HL-60 (cell line): ENCODE results near the gene NUAK2.

Experiments used
- DNase-seq, 2 experiments: peaks; one replicate each; pipeline ENCODE4 v3.0.0-alpha.2; 2010 to 2020; ENCODE audit warnings: low read depth in 1 of 2, low spot score in 1 of 2
- H3K27ac ChIP-seq: fragments of 250-450 bp; sonication (Bioruptor Pico); replicated peaks from 2 replicates; pipeline ENCODE4 v1.5.1; 2020; ENCODE audit warnings: mild to moderate bottlenecking, moderate library complexity
- H3K27me3 ChIP-seq: fragments of 250-450 bp; sonication (Bioruptor Pico); 2 replicates; pipeline ENCODE4 v1.5.1; 2021; ENCODE audit warnings: mild to moderate bottlenecking, moderate library complexity; ENCODE audit not compliant: insufficient read depth, poor library complexity, severe bottlenecking
- H3K4me3 ChIP-seq: replicated peaks from 2 replicates; pipeline ENCODE4 v1.5.1; 2011; ENCODE audit warnings: mild to moderate bottlenecking, control low read depth, low read length; ENCODE audit not compliant: insufficient read depth
- GABPA ChIP-seq: IDR thresholded peaks from 2 replicates; pipeline ENCODE4 v1.6.1; 2012; ENCODE audit warnings: low read depth
- POLR2AphosphoS5 ChIP-seq: IDR thresholded peaks from 2 replicates; pipeline ENCODE4 v1.6.1; 2012; ENCODE audit warnings: low read depth
- SPI1 ChIP-seq: IDR thresholded peaks from 2 replicates; pipeline ENCODE4 v1.6.1; 2012; ENCODE audit warnings: low read depth, mild to moderate bottlenecking, borderline replicate concordance
- TF ChIP-seq, protein P1 (sequence below): IDR thresholded peaks from 2 replicates; pipeline ENCODE4 v1.6.1; 2012; ENCODE audit warnings: low read depth; ENCODE audit not compliant: insufficient replicate concordance
- TF ChIP-seq, protein P2 (sequence below): IDR thresholded peaks from one replicate; pipeline ENCODE4 v1.5.1; 2011; ENCODE audit warnings: low read length, control low read depth, inconsistent platforms; ENCODE audit not compliant: insufficient read depth

NUAK2 gene

DNA sequence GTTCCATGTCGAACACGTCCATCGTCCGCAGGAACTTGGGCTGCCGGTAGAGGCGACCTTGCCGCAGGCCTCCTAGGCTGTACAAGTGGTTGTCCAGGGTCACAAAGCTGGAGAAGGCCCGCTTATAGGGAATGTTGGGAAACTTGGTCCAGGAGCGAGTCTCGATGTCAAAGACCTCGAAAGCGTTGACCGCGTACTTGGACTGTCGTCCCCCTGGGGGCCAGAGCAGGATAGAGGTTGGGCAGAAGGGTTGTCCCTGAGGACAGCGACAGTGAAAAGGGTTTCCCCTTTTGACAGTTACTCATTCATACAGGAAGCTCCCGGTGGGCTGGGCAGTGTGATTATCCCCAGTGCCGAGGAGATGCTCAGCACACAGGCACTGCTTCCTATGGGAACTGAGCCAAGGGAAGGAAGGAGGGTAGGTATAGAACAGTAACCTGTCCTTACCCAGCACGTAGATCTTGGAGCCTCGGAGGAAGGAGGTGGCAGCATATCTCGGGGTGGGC, 17.7 kb upstream of the NUAK2 start:
- H3K27ac ChIP-seq, result no peak overlapping the region
- no peak for TF ChIP-seq GABPA
- TF ChIP-seq SPI1, result no peak
- no peak for TF ChIP-seq POLR2AphosphoS5
- TF ChIP-seq, protein P1, sequence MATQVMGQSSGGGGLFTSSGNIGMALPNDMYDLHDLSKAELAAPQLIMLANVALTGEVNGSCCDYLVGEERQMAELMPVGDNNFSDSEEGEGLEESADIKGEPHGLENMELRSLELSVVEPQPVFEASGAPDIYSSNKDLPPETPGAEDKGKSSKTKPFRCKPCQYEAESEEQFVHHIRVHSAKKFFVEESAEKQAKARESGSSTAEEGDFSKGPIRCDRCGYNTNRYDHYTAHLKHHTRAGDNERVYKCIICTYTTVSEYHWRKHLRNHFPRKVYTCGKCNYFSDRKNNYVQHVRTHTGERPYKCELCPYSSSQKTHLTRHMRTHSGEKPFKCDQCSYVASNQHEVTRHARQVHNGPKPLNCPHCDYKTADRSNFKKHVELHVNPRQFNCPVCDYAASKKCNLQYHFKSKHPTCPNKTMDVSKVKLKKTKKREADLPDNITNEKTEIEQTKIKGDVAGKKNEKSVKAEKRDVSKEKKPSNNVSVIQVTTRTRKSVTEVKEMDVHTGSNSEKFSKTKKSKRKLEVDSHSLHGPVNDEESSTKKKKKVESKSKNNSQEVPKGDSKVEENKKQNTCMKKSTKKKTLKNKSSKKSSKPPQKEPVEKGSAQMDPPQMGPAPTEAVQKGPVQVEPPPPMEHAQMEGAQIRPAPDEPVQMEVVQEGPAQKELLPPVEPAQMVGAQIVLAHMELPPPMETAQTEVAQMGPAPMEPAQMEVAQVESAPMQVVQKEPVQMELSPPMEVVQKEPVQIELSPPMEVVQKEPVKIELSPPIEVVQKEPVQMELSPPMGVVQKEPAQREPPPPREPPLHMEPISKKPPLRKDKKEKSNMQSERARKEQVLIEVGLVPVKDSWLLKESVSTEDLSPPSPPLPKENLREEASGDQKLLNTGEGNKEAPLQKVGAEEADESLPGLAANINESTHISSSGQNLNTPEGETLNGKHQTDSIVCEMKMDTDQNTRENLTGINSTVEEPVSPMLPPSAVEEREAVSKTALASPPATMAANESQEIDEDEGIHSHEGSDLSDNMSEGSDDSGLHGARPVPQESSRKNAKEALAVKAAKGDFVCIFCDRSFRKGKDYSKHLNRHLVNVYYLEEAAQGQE, result no peak
- TF ChIP-seq, protein P2, sequence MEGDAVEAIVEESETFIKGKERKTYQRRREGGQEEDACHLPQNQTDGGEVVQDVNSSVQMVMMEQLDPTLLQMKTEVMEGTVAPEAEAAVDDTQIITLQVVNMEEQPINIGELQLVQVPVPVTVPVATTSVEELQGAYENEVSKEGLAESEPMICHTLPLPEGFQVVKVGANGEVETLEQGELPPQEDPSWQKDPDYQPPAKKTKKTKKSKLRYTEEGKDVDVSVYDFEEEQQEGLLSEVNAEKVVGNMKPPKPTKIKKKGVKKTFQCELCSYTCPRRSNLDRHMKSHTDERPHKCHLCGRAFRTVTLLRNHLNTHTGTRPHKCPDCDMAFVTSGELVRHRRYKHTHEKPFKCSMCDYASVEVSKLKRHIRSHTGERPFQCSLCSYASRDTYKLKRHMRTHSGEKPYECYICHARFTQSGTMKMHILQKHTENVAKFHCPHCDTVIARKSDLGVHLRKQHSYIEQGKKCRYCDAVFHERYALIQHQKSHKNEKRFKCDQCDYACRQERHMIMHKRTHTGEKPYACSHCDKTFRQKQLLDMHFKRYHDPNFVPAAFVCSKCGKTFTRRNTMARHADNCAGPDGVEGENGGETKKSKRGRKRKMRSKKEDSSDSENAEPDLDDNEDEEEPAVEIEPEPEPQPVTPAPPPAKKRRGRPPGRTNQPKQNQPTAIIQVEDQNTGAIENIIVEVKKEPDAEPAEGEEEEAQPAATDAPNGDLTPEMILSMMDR, result no peak
- no peak overlapping the region for H3K4me3 ChIP-seq
- no peak for DNase-seq
- H3K27me3 ChIP-seq, result peaks cover 25% of the 10 kb centered on the region

DNA sequence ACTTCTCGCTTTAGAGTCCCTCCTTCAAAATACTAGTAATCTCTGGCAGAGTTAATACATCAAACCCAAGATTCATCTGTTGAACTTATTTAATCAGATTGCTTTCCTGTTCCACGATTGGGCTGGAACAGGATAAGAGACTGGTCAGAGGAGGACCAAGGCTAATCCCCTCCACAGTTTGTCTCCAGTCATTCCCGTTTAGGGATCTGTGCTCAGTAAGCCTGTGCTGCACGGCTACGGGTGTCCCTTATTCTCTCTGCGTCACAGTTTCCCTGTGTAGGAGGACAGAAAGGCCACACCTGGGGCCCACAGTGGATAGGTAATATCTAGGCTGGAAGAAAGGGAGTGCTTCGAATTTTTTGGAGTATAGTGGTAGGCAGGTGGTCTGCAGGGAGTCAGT, 16.5 kb upstream of the NUAK2 start:
- H3K27me3 ChIP-seq, result peaks cover 20% of the 10 kb centered on the region
- DNase-seq, result no peak
- H3K4me3 ChIP-seq, result no peak overlapping the region
- no peak overlapping the region for H3K27ac ChIP-seq
- TF ChIP-seq SPI1 (no peak), GABPA (no peak)
- TF ChIP-seq, protein P1, result no peak
- TF ChIP-seq, protein P2, result no peak

DNA sequence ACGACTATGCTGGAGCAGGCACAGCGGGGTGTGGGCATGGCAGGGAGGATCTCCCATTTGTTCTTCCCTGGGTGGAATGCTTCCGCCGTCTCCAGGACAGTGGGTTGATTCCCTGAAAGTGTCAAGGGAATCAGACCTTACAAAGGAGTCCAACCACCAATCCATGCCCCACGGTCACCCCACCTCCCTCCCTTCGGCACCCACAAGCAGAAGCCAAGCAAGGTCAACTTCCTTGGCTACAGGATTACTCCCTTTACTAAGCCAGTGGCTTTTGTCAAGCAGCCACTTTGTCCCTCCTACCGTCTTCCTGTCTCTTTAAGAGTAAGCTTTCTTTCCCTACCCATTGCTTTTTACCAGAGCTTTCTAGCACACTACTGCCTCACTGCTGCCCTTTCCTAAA, 15.9 kb upstream of the NUAK2 start:
- peaks cover 18% of the 10 kb centered on the region for H3K27me3 ChIP-seq
- no peak for DNase-seq
- no peak overlapping the region for H3K27ac ChIP-seq
- TF ChIP-seq, protein P1, result no peak
- TF ChIP-seq GABPA (no peak), POLR2AphosphoS5 (no peak), SPI1 (no peak)
- TF ChIP-seq, protein P2, result no peak
- no peak overlapping the region for H3K4me3 ChIP-seq
